ENCODE measurements around the gene RANBP10. TPM values are rescaled to one million over a fixed set of nuclear protein-coding genes. Genes with fewer than 3 reads are reported as not detected.

RANBP10 gene
- total and polyA plus RNA-seq, 2 of the 13 experiments (the other 11 are each of a cell fraction or from before 2014, with no cell fraction given) = 9.2 to 22.7 TPM

- TF ChIP-seq DNMT3B (CRISPR knock-in tag; conservative IDR thresholded peaks at IDR 0.05) (no peak), MEIS2 (CRISPR knock-in tag; IDR thresholded peaks at IDR 0.05) (no peak), CREB1 (IDR thresholded peaks at IDR 0.05) (no peak), CREB1 (CRISPR knock-in tag; IDR thresholded peaks at IDR 0.05) (no peak), ZBTB40 (IDR thresholded peaks at IDR 0.05) (no peak), ZBTB40 (CRISPR knock-in tag; IDR thresholded peaks at IDR 0.05) (peak; percentile 44; the same call in 1 of the 2 replicates), ZNF75D (CRISPR knock-in tag; IDR thresholded peaks at IDR 0.05; ENCODE audit: borderline replicate concordance) (no peak), ZSCAN31 (CRISPR knock-in tag; IDR thresholded peaks at IDR 0.05; ENCODE audit: low read depth) (no peak), ZNF282 (IDR thresholded peaks at IDR 0.05; ENCODE audit: partially characterized antibody) (no peak), ATF5 (CRISPR knock-in tag; IDR thresholded peaks at IDR 0.05; ENCODE audit: low read depth) (no peak), GMEB1 (CRISPR knock-in tag; IDR thresholded peaks at IDR 0.05; ENCODE audit: borderline replicate concordance) (peak; percentile 7; the same call in 1 of the 2 replicates), ZNF251 (CRISPR knock-in tag; IDR thresholded peaks at IDR 0.05) (no peak), JARID2 (CRISPR knock-in tag; IDR thresholded peaks at IDR 0.05; ENCODE audit: insufficient replicate concordance) (peak; percentile 24), KLF15 (CRISPR knock-in tag; IDR thresholded peaks at IDR 0.05; ENCODE audit: borderline replicate concordance) (peak; percentile 51; the same call in 1 of the 2 replicates), CREM (IDR thresholded peaks at IDR 0.05) (no peak), CREM (CRISPR knock-in tag; IDR thresholded peaks at IDR 0.05) (no peak; the same call in 1 of the 2 replicates), CBX1 (IDR thresholded peaks at IDR 0.05; ENCODE audit: low read depth) (peak; percentile 27), RBM39 (IDR thresholded peaks at IDR 0.05; ENCODE audit: low read depth, low read length, poor library complexity, severe bottlenecking) (peak; percentile 91), MED1 (CRISPR knock-in tag; IDR thresholded peaks at IDR 0.05) (no peak)
Measured at GRCh38 chr16:67842509-67843342, 36.4 kb upstream of the RANBP10 start (continued).

Data from HepG2 (cell line).